Measurements from ENCODE around the gene HRH1.

- TF ChIP-seq POLR2A (IDR thresholded peaks at IDR 0.05) (no peak), CTCF (IDR thresholded peaks at IDR 0.05) (no peak), POLR2AphosphoS5 (IDR thresholded peaks at IDR 0.05) (no peak)
These were observed 2.0 kb upstream of the HRH1 start for GRCh38 chr3:11152301-11152700.

All from prostate gland (tissue), 2 donors.